C4-2B (cell line): ENCODE measurements around the gene DCLK2.

Experiments
- H3K27ac ChIP-seq: fragments of 450-650 bp; 2 replicates; pipeline ENCODE4 v1.5.1; 2017
- ZFX ChIP-seq: fragments of 450-650 bp; IDR thresholded peaks from 2 replicates; pipeline ENCODE4 v1.6.1; 2017
- TF ChIP-seq, protein P1 (sequence below): fragments of 450-650 bp; conservative IDR thresholded peaks from 2 replicates; pipeline ENCODE4 v1.5.1; 2017; ENCODE audit warnings: mild to moderate bottlenecking

DCLK2 gene

DNA sequence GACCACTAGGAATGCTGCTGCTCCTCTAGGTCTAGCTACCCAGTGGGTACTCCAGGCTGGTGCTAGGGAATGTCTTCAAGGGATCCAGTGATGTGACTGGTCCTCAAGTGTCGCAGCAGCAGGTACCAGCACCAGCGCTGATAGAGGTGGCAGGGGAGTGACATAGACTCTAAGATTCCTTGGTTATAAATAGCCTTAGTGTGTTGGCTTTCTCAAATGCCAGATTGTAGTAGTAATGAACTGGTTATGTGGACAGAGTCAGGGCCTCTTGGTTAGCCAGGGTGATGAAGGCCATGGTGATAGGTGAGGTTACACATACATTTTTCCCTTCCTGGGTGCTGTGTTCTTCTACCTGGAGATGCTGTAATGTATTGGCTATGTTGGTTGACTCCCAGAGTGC is 38.3 kb downstream of the DCLK2 start:
- H3K27ac ChIP-seq: no peak overlapping the region
- TF ChIP-seq, protein P1, sequence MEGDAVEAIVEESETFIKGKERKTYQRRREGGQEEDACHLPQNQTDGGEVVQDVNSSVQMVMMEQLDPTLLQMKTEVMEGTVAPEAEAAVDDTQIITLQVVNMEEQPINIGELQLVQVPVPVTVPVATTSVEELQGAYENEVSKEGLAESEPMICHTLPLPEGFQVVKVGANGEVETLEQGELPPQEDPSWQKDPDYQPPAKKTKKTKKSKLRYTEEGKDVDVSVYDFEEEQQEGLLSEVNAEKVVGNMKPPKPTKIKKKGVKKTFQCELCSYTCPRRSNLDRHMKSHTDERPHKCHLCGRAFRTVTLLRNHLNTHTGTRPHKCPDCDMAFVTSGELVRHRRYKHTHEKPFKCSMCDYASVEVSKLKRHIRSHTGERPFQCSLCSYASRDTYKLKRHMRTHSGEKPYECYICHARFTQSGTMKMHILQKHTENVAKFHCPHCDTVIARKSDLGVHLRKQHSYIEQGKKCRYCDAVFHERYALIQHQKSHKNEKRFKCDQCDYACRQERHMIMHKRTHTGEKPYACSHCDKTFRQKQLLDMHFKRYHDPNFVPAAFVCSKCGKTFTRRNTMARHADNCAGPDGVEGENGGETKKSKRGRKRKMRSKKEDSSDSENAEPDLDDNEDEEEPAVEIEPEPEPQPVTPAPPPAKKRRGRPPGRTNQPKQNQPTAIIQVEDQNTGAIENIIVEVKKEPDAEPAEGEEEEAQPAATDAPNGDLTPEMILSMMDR: no peak
- TF ChIP-seq ZFX: no peak

DNA sequence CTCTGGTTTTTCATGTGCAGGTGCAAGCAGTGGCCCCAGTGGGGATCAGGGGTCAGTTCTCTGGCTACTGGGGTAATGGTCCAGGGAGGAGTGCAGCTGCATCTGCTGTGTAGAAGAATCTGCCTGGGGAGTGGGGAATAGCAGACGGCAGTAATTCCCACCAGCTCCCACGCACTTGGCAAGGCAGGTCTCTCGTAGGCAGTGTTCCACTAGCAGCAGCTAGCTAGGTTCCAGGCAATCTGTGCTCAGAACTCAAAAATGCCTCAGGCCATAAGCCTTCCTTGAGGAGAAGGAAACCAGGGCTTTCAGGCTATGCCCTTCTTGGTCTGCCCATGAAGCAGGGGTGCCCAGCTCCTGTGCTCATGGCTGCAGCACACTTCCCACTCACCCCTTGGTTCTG is 38.8 kb downstream of the DCLK2 start:
- H3K27ac ChIP-seq: no peak overlapping the region
- no peak for TF ChIP-seq ZFX
- TF ChIP-seq, protein P1: no peak

DNA sequence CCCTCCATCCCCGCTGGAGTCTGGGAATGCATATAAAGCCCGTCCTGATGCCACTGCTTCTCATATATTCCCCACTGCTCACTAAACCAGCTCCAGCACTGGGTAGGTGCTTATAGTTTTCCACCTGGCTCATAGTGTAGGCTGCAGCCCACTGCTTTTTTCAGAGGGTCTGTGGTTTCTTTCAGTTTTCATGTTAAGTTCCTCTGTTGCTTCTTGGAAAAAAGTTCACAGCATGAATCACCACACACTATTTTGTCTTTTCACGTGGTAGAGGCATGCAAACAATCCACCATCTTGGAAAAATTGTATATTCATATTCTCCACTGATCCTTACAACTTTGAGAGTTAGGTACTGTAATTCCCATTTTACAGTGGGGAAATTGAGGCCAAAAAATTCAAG is 39.4 kb downstream of the DCLK2 start:
- no peak overlapping the region for H3K27ac ChIP-seq
- TF ChIP-seq ZFX: no peak
- TF ChIP-seq, protein P1: no peak

DNA sequence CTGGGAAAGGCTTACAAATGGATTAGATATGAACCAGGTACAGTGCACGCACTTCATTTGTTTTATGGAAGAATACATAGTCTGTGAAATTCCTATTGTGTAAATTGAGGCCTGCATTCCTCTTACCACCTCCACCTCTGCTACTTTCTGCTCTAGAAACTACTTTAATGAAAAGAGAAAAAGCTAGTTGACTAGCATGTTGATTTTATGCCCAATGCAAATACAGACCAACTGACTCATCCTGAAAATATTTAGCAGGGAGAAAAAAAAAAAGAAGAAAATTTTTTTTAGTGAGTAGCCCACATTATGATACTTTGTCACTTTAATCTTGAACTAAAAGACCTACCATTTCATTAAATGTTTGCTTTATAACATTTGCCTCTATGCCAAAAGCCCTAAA is 41.2 kb downstream of the DCLK2 start:
- TF ChIP-seq, protein P1: no peak
- TF ChIP-seq ZFX: no peak
- H3K27ac ChIP-seq: no peak overlapping the region

DNA sequence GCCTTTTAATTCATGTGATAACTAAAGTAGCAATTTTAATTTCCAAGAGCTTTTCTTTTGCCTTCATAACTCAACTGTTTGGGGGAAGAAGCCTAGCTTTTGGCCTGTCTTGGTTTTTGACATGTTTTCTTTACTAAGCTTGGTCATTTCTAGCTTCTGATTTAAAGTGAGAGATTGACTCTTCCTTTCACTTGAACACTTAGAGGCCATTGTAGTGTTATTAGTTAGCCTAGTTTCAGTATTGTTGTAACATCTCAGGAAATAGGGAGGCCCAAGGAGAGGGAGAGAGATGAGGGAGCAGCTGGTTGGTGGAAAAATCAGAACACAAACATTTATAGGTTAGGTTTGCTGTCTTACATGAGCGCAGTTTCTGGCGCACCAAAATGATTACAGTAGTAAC is 44.8 kb downstream of the DCLK2 start:
- TF ChIP-seq, protein P1: no peak
- TF ChIP-seq ZFX: no peak
- no peak overlapping the region for H3K27ac ChIP-seq

DNA sequence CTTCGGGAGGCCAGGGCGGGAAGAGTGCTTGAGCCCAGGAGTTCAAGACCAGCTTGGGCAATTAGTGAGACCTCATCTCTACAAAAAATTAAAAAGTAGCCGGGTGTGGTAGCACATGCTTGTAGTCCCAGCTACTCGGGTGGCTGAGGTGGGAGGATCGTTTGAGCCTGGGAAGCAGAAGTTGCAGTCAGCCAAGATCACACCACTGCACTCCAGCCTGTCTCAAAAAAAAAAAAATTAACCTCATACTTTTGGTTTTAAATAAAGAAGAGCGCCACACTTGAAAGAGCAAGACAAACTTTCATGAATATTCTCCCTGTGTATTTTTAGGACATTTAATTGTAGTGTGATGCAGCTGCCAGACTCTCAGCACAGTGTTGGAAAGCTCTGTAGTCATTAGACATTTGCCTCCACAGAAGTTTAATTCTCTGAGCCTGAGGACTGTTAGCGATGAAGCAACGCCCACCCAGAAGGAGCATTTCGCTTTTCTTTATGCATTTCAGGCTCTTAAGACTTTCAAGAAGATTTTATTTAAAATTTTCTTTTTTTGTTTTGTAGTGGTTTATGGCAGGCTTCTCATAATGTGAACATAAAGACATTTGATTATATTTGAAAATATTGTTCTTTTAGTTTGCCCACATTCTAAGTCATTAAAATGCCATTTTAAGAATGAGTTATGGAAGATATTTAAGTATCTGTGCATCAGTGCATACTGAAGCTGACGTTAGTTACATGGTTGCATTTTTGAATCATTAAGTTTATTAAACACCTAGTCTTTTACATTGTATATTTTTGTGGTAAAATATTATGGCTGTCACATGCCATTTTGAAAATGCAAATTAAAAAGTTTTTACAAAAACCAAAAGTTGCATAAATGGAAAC is 45.8 kb downstream of the DCLK2 start:
- TF ChIP-seq, protein P1: no peak
- TF ChIP-seq ZFX: no peak
- H3K27ac ChIP-seq: no peak overlapping the region

DNA sequence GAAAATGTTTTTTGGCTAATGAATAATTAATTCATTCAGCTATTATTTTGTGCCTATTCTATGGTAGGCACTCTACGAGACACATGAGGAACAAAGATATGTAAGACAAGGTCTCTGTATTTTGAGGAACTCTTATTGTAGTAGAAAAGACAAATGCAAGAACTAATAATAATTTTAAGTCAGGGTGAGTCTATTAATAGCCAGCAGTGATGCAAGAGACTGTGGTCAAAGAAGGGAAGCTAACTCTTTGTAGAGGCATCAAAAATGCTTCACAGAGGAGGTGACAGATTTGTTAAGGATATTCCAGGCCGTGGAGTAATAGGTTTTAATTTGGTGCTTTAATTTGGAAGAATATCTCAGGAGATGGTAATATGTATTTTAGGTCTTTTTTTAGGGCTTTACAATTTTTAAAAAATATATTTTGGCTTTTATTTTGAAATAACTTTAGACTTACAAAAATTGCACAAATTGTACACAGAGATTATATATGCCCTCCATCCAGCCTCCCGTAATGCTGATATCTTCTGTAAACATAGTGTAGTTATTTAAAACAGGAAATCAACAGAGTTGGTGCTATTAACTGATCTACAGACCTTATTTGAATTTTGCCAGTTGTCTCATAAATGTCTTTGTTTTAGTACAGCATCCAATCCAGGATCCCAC is 48.1 kb downstream of the DCLK2 start:
- TF ChIP-seq ZFX: no peak
- TF ChIP-seq, protein P1: no peak
- no peak overlapping the region for H3K27ac ChIP-seq
